HepG2 (cell line): Measurements from ENCODE around the gene CCM2L. TPM values are rescaled to one million over a fixed set of nuclear protein-coding genes. Genes with fewer than 3 reads are reported as not detected.

Experiments
- ATAC-seq: fragments of 200-7000 bp; cut with Tn5 transposase; 3 replicates; pipeline ENCODE4 v1.9.1; 2020; ENCODE audit warnings: mild to moderate bottlenecking, moderate library complexity
- BruUV-seq: library from RNA; stranded (reverse); fragments of 400-500 nt; replicated peaks from 2 replicates; lab custom pipeline; 2021; lab: Mats Ljungman, UMichigan
- CTCF ChIA-PET: fragments of 300-600 bp; formaldehyde crosslinking; extraction: SDS; loops from one replicate; lab custom pipeline; 2021; ENCODE audit warnings: low total read pairs, inconsistent platforms, low intra/inter-chr PET ratio; lab: Yijun Ruan, JAX
- POLR2A ChIA-PET: fragments of 350-600 bp; sonication (Branson Sonifier 250); formaldehyde crosslinking; loops from one replicate; lab custom pipeline; 2020; ENCODE audit warnings: antibody characterized with exemption, inconsistent platforms; lab: Yijun Ruan, JAX
- DNase-seq: peaks from one replicate; pipeline ENCODE4 v3.0.0-alpha.2; 2015; ENCODE audit warnings: low spot score
- FAIRE-seq: peaks from 3 replicates; lab custom pipeline; 2011; peaks lifted over from hg19 to GRCh38; lab: Jason Lieb, UNC
- H2AFZ ChIP-seq: one replicate; pipeline ENCODE4 v1.6.1; 2011; ENCODE audit warnings: low read length, inconsistent platforms
- H3K27ac ChIP-seq: fragments of 300-600 bp; 3 replicates; pipeline ENCODE4 v1.8.0; 2011; ENCODE audit warnings: mixed run types, mild to moderate bottlenecking, mixed read lengths, low read length, inconsistent platforms; ENCODE audit not compliant: insufficient read depth; ENCODE audit errors: extremely low read length
- H3K27me3 ChIP-seq, 2 experiments: fragments of 200-600 bp in 1 of 2; 2 replicates in 1 of 2; 3 replicates in 1 of 2; pipeline versions ENCODE4 v1.6.0 to v1.8.0; 2011; ENCODE audit warnings: low read length in 2 of 2, mild to moderate bottlenecking in 2 of 2, moderate library complexity in 2 of 2, inconsistent platforms in 1 of 2; ENCODE audit not compliant: insufficient read depth in 2 of 2, control insufficient read depth in 1 of 2
- H3K36me3 ChIP-seq, 2 experiments: fragments of 200-600 bp in 1 of 2; replicated peaks in 1 of 2; 2 replicates in 1 of 2; 3 replicates in 1 of 2; pipeline versions ENCODE4 v1.5.1 to v1.8.0; 2011; ENCODE audit warnings: low read length in 2 of 2, inconsistent platforms in 1 of 2; ENCODE audit not compliant: insufficient read depth in 2 of 2, control insufficient read depth in 1 of 2
- H3K4me1 ChIP-seq: 2 replicates; pipeline ENCODE4 v1.5.1; 2012; ENCODE audit warnings: low read length, inconsistent platforms; ENCODE audit not compliant: insufficient read depth
- H3K4me2 ChIP-seq: 2 replicates; pipeline ENCODE4 v1.6.0; 2011; ENCODE audit warnings: low read depth, low read length, inconsistent platforms
- H3K4me3 ChIP-seq, 3 experiments: fragments of 200-600 bp in 1 of 3; sonication (generic), shearing (Covaris generic) in 1 of 3; replicated peaks in 1 of 3; 2 replicates each; pipeline ENCODE4 v1.5.1; 2011 to 2016; ENCODE audit warnings: low read length in 3 of 3, inconsistent platforms in 2 of 3, low read depth in 2 of 3, mild to moderate bottlenecking in 2 of 3, control low read depth in 1 of 3, mixed read lengths in 1 of 3; ENCODE audit not compliant: insufficient read depth in 1 of 3
- H3K79me2 ChIP-seq: one replicate; pipeline ENCODE4 v1.6.1; 2011; ENCODE audit warnings: low read length, inconsistent platforms; ENCODE audit not compliant: insufficient read depth
- H3K9ac ChIP-seq: 2 replicates; pipeline ENCODE4 v1.6.0; 2011; ENCODE audit warnings: mild to moderate bottlenecking, low read depth, low read length, inconsistent platforms; ENCODE audit not compliant: insufficient read depth
- H3K9me3 ChIP-seq: 2 replicates; pipeline ENCODE4 v1.5.1; 2012; ENCODE audit warnings: mild to moderate bottlenecking, low read length
- H4K20me1 ChIP-seq: 2 replicates; pipeline ENCODE4 v1.6.0; 2011; ENCODE audit warnings: inconsistent platforms, mild to moderate bottlenecking, low read length, moderate library complexity; ENCODE audit not compliant: insufficient read depth
- CCAR2 ChIP-seq: fragments of 200-400 bp; formaldehyde crosslinking; optimal IDR thresholded peaks from 2 replicates; pipeline ENCODE3; 2018; ENCODE audit warnings: low read depth, mild to moderate bottlenecking, low read length, moderate library complexity
- GTF3A ChIP-seq: sonication (generic); formaldehyde crosslinking; conservative IDR thresholded peaks from 2 replicates; pipeline ENCODE4 v1.4.0; 2020; ENCODE audit warnings: mild to moderate bottlenecking, missing genetic modification reagents
- KAT7 ChIP-seq: IDR thresholded peaks from 2 replicates; pipeline ENCODE4 v1.6.1; 2018; ENCODE audit warnings: borderline replicate concordance, missing compliant biosample characterization
- RFX5 ChIP-seq: IDR thresholded peaks from 2 replicates; pipeline ENCODE4 v1.6.1; 2011; ENCODE audit warnings: low read depth, low read length, improper control_type of control experiment
- RFXAP ChIP-seq: sonication (generic); formaldehyde crosslinking; IDR thresholded peaks from 2 replicates; pipeline ENCODE4 v1.4.0; 2020; ENCODE audit warnings: missing genetic modification reagents, borderline replicate concordance
- SALL1 ChIP-seq: sonication (generic); formaldehyde crosslinking; IDR thresholded peaks from 2 replicates; pipeline ENCODE4 v1.8.0; 2022; ENCODE audit warnings: mild to moderate bottlenecking, missing genetic modification reagents
- TAF1 ChIP-seq: sonication (generic); formaldehyde crosslinking; IDR thresholded peaks from 2 replicates; pipeline ENCODE4 v1.4.0; 2020; ENCODE audit warnings: missing genetic modification reagents
- YY1 ChIP-seq: IDR thresholded peaks from 2 replicates; pipeline ENCODE4 v1.6.1; 2011; ENCODE audit warnings: low read length, low read depth, moderate library complexity, mild to moderate bottlenecking; ENCODE audit not compliant: insufficient read depth, insufficient replicate concordance
- ZBTB34 ChIP-seq: sonication (generic); formaldehyde crosslinking; IDR thresholded peaks from 2 replicates; pipeline ENCODE4 v1.8.0; 2022; ENCODE audit warnings: mild to moderate bottlenecking, missing genetic modification reagents
- ZFP1 ChIP-seq: IDR thresholded peaks from 2 replicates; pipeline ENCODE4 v1.6.1; 2016
- ZNF17 ChIP-seq: sonication (generic); formaldehyde crosslinking; IDR thresholded peaks from 2 replicates; pipeline ENCODE4 v1.5.0; 2020; ENCODE audit warnings: mild to moderate bottlenecking, missing genetic modification reagents
- ZNF30 ChIP-seq: sonication (generic); formaldehyde crosslinking; IDR thresholded peaks from 2 replicates; pipeline ENCODE4 v1.5.0; 2020; ENCODE audit warnings: mild to moderate bottlenecking, missing genetic modification reagents
- ZNF567 ChIP-seq: sonication (generic); formaldehyde crosslinking; IDR thresholded peaks from 2 replicates; pipeline ENCODE4 v1.8.1; 2023; ENCODE audit warnings: mild to moderate bottlenecking, missing genetic modification reagents, borderline replicate concordance
- ZNF773 ChIP-seq: sonication (generic); formaldehyde crosslinking; IDR thresholded peaks from 2 replicates; pipeline ENCODE4 v1.4.0; 2020; ENCODE audit warnings: missing genetic modification reagents, borderline replicate concordance
- ZNF878 ChIP-seq: sonication (generic); formaldehyde crosslinking; IDR thresholded peaks from 2 replicates; pipeline ENCODE4 v1.8.1; 2023; ENCODE audit warnings: mild to moderate bottlenecking, missing genetic modification reagents, moderate library complexity
- whole genome bisulfite sequencing: methylation state at CpG from one replicate; pipeline ENCODE4 v1.1.6; 2017; ENCODE audit warnings: low lambda C conversion rate; 5-methylcytosine and 5-hydroxymethylcytosine counted together
- in situ Hi-C: cut with HindIII; loops from 2 replicates; pipeline ENCODE4 v1.10.0; 2017; ENCODE audit warnings: low pct_unique_long_range_greater_than_20kb; ENCODE audit not compliant: extremely low pct_ligation_motif_present
- intact Hi-C: fragments of 100-400 bp; cut with micrococcal nuclease; formaldehyde crosslinking; loops from one replicate; pipeline ENCODE4 v1.10.0; 2022; ENCODE audit not compliant: unreplicated experiment
- polyA plus RNA-seq, 8 experiments: library from polyadenylated mRNA; depleted of rRNA in 3 of 8; stranded (reverse) in 7 of 8; unstranded in 1 of 8; fragments of >200 nt; fragmentation: Illumina TruSeq in 4 of 8; extraction: Trizol in 4 of 8; gene quantifications; 2 replicates each; pipeline versions ENCODE4 v1.2.1 to v1.2.3, GENCODE V29; 2011 to 2016; ENCODE audit warnings: low read depth in 4 of 8, missing spikeins in 1 of 8, mixed read lengths in 1 of 8; ENCODE audit not compliant: insufficient read depth in 1 of 8
- total RNA-seq, 5 experiments: library from RNA; depleted of rRNA; stranded (reverse); fragments of >200 nt; fragmentation: Illumina TruSeq; extraction: Trizol; gene quantifications; 2 replicates each; pipeline ENCODE4 v1.2.3, GENCODE V29; 2016; ENCODE audit warnings: low read depth in 1 of 5
- TF ChIP-seq, protein P1 (sequence below): sonication (generic); formaldehyde crosslinking; IDR thresholded peaks from 2 replicates; pipeline ENCODE4 v1.8.1; 2023; ENCODE audit warnings: missing genetic modification reagents, inconsistent platforms, borderline replicate concordance

Gene CCM2L
- total and polyA plus RNA-seq, 2 of the 13 experiments (the other 11 are each of a cell fraction or from before 2014, with no cell fraction given): 0.15 TPM; not detected in 1

GRCh38 chr20:32069711-32070110 is 59.5 kb downstream of the CCM2L start:
- H3K4me3 ChIP-seq: no peak overlapping the region
- TF ChIP-seq SALL1: no peak
- no peak for TF ChIP-seq RFXAP (CRISPR knock-in tag)
- no peak for TF ChIP-seq KAT7
- no peak for TF ChIP-seq RFX5
- no peak for TF ChIP-seq TAF1 (CRISPR knock-in tag)
- no peak for TF ChIP-seq ZNF878
- TF ChIP-seq ZBTB34 (CRISPR knock-in tag): no peak
- in situ Hi-C loops: no loop called here
- no peak overlapping the region for H3K27ac ChIP-seq
- BruUV-seq: no TSS peak
- DNase-seq (no peak), ATAC-seq (no peak), FAIRE-seq (no peak)
- no peak overlapping the region for H3K4me2 ChIP-seq
- H3K79me2 ChIP-seq: no peaks in the 10 kb centered on the region
- H3K36me3 ChIP-seq: no peaks in the 10 kb centered on the region
- no peak overlapping the region for H2AFZ ChIP-seq
- POLR2A ChIA-PET: no interaction called here
- peaks cover 8 to 50% of the 10 kb centered on the region in 2 experiments; a peak in 4 of 5 replicates for H3K27me3 ChIP-seq
- intact Hi-C loops: no loop called here
- H3K9me3 ChIP-seq: no peaks in the 10 kb centered on the region
- CTCF ChIA-PET: no interaction called here
- peaks cover 23% of the 10 kb centered on the region for H3K4me1 ChIP-seq
- H4K20me1 ChIP-seq: no peaks in the 10 kb centered on the region
- no peak overlapping the region for H3K9ac ChIP-seq

- WGBS: 0% methylated on average over 1 of the region's 1 CpG
- in situ Hi-C loops (no loop called here), intact Hi-C loops (no loop called here)
- H3K4me2 ChIP-seq: no peak overlapping the region
- no peaks in the 10 kb centered on the region for H3K36me3 ChIP-seq
- H3K9ac ChIP-seq: no peak overlapping the region
- peaks cover 8 to 51% of the 10 kb centered on the region in 2 experiments; a peak in 4 of 5 replicates for H3K27me3 ChIP-seq
- no peak overlapping the region for H3K4me3 ChIP-seq
- H3K27ac ChIP-seq: no peak overlapping the region
- FAIRE-seq: no peak
- no TSS peak for BruUV-seq
- H3K79me2 ChIP-seq: no peaks in the 10 kb centered on the region
- H4K20me1 ChIP-seq: no peaks in the 10 kb centered on the region
- no peak for DNase-seq
- ChIA-PET POLR2A (no interaction called here), CTCF (no interaction called here)
- peaks cover 23% of the 10 kb centered on the region for H3K4me1 ChIP-seq
- no peak for ATAC-seq
- H2AFZ ChIP-seq: no peak overlapping the region
- H3K9me3 ChIP-seq: no peaks in the 10 kb centered on the region
- TF ChIP-seq, protein P1, sequence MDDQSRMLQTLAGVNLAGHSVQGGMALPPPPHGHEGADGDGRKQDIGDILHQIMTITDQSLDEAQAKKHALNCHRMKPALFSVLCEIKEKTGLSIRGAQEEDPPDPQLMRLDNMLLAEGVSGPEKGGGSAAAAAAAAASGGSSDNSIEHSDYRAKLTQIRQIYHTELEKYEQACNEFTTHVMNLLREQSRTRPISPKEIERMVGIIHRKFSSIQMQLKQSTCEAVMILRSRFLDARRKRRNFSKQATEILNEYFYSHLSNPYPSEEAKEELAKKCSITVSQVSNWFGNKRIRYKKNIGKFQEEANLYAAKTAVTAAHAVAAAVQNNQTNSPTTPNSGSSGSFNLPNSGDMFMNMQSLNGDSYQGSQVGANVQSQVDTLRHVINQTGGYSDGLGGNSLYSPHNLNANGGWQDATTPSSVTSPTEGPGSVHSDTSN (CRISPR knock-in tag): no peak
- TF ChIP-seq ZNF567 (no peak), YY1 (no peak), ZNF773 (CRISPR knock-in tag) (no peak), GTF3A (CRISPR knock-in tag) (no peak), ZNF17 (CRISPR knock-in tag) (no peak), ZNF30 (no peak), CCAR2 (no peak), ZFP1 (CRISPR knock-in tag) (no peak)
Observed at GRCh38 chr20:32070282-32070681, 60.0 kb downstream of the CCM2L start.
